HG03135 (cell line): ENCODE data around the gene WDR1.

Source experiments
- ATAC-seq: cut with Tn5 transposase; IDR thresholded peaks from one replicate; pipeline ENCODE4 v1.9.1; 2021; ENCODE audit warnings: mild to moderate bottlenecking, moderate library complexity; ENCODE audit not compliant: unreplicated experiment

Gene WDR1

DNA sequence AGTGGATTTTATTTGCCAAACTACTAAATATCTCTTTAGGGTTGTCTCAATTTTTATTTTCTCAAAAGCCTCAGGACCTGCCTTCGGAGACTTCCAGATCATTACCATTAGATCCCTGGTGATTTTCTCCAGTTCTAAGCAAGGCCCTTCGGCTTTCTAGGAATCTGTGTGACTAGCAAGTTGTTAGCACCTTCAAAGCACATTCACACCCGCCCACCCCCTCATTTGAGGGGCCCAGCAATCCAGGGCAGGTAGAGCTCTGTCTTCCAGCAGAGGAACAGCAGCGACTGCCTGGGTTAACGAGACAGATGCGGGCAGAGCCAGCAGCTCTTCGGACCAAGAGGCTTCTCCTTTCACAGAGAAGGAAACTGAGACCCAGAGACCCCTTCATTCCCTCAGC, 2.0 kb downstream of the WDR1 start:
- ATAC-seq = no peak

DNA sequence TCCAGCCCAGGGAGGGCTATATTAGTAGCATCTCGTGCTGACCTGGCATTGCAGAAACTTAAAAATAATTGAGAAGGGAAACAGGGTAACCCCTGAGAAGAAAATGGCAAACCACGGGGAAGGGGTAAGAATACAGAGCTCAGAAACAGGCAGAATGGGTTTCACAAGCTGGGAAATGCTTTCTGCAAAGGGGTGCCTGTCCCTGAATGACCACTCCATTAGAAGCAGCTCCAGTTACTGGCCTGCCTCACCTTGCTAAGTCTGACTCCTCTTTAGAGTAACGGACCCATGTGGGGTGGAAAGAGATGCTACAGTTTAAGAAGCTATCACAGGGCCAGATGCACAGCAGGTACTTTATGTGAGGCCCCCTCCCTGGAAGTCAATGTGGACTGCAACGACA, 2.5 kb downstream of the WDR1 start:
- no peak for ATAC-seq

GRCh38 chr4:10113362-10114047, 3.1 kb downstream of the WDR1 start:
- ATAC-seq = no peak

- ATAC-seq = no peak
These were observed 3.8 kb downstream of the WDR1 start for GRCh38 chr4:10112658-10113284.

DNA sequence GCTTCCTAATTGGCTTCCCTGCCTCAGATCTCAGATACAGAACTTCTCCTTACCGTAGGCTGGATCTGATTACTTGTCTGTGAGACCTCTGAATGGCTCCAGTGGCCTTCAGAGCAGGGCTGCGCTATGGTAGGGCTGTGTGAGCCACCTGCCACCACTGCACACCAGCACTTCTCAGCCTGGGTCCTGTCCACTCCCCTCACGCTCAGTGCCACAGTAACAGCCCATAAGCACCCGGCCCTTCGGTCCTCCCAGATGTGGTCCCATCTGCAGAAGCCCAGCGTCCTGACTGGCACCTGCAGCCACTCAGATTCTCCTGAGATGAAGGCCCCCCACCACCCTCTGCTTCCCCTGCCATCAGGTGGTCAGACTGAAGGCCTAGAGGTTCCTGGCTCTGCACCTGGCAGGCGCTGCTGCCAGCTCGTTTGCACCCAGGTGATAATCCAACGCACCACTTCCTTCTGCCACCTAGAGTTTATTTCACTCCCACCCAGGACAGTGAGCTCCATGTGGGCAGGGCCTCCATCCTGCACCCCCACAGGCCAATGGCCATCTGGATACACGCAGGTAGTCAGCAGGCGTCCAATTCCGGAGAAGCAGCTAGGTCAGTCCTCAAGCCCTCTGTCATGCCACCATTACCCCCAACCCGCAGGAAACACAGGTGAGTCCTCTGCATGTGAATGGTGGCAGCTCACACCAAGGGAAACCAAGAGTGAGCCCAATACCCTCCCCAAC, 5.4 kb downstream of the WDR1 start:
- no peak for ATAC-seq

DNA sequence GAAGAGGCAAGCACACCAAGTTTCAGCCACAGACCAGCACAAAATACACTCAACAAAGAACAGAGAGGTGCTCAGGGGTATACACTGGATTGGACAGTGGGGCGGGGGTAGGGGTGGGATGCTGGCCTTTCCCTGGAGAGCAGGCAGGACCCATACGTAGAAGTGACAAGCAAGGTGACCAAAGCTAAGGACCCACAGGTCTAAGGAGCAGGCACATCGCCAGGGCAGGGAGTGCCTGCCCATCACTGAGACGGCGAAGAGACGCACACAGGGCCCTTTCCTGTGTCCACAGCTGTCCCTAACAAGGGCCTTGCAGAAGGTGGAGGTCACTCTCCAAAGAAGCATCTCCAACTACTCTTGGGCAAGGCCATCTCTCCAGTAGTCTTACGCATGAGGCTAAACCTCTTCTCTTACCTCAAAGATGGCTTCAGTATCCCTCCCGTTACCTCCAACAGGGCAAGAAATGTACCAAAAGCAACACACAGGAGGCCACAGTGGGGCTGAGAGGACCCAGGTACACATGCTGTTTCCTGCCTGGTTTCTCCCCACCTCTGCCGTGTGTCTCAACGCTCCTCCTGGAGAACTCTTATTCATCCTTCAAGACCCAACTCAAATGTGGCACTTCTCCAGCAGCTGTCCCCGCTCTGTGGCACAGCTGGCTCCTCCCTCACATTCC, 6.5 kb downstream of the WDR1 start:
- ATAC-seq = no peak

- ATAC-seq = no peak
These were observed 7.5 kb downstream of the WDR1 start for GRCh38 chr4:10108818-10109783.

DNA sequence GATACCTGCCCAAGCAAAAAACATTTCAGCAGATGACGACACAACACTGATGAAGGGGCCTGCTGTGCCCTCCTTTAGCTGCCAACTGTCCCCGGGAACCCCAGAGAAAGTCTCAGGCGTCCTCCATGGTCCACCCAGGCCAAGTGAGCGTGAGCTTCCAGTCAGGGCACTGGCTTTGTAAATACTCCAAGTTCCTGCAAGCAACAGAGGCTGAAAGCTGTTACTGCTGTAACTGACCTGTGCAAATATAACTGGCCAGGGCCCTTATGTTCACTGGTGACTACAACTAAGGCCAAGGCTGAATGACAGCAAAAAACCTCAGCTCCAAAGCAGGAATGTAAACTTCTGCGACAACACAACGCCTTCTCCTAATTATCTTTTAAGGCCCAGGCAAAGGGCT, 8.2 kb downstream of the WDR1 start:
- no peak for ATAC-seq

DNA sequence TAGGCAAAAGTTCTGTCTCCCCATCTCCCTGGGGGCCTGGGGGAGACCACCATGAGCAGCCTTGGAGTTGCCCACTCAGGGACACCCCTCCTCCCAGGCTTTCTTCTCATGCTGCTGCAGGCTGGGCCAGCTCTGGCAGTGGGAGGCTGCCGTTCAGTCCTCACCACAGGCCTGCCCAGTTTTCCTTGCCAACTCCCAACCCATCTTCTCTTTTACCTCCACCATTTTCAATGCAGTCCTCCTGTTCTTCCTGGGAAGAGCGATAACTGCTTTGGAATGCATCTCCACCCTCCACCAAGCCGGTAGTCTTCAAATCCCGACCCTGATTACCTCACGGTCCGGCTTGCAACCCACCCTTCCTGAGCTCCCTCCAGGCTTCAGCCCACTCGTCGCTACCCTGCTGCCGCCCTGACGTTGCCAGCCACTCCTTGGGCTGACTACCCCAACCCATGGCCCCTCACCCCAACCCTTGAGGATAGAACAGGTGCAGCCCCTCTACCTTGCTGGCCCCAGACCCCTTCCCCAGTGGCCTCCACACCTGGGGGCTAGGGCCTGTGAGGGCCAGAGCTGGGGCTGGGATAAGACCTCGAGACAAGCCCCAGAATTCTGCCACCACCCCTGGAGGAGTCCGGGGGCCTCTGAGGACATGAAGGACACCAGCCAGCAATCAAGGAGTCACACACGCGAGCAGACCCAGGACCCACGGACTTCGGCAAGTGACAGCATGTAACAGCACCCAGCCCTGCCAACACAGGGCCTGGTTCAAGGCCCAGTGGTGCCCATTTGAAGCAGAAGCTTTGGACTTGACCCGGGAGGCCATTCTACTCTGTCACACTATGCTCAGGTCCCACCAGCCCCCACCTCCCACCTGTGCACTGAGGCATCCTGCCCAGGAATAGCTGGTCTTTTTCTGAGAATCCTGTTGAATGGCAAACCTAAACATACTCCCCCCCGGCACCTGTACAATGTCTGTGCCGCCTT, 9.2 kb downstream of the WDR1 start:
- ATAC-seq = no peak

GRCh38 chr4:10106421-10107039, 10.1 kb downstream of the WDR1 start:
- ATAC-seq = no peak

GRCh38 chr4:10105920-10106319, 10.7 kb downstream of the WDR1 start:
- ATAC-seq = no peak

- no peak for ATAC-seq
These were observed 11.2 kb downstream of the WDR1 start for GRCh38 chr4:10105421-10105820.

DNA sequence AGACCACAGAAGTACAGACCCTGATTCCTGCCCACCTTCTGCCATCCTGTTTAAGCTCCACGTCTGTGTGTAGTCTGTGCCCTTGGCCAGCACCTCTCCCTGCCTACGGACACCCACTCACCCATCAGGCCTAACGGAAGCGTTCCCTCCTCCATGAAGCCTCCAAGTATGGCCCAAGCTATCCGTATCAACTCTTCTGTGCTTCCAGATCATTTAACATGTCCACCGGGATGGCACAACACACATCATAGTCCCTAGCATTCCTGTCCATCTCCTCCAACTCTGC, 11.7 kb downstream of the WDR1 start:
- ATAC-seq = no peak

- no peak for ATAC-seq
These were observed 12.2 kb downstream of the WDR1 start for GRCh38 chr4:10104211-10104990.

GRCh38 chr4:10102474-10103332, 13.9 kb downstream of the WDR1 start:
- no peak for ATAC-seq

DNA sequence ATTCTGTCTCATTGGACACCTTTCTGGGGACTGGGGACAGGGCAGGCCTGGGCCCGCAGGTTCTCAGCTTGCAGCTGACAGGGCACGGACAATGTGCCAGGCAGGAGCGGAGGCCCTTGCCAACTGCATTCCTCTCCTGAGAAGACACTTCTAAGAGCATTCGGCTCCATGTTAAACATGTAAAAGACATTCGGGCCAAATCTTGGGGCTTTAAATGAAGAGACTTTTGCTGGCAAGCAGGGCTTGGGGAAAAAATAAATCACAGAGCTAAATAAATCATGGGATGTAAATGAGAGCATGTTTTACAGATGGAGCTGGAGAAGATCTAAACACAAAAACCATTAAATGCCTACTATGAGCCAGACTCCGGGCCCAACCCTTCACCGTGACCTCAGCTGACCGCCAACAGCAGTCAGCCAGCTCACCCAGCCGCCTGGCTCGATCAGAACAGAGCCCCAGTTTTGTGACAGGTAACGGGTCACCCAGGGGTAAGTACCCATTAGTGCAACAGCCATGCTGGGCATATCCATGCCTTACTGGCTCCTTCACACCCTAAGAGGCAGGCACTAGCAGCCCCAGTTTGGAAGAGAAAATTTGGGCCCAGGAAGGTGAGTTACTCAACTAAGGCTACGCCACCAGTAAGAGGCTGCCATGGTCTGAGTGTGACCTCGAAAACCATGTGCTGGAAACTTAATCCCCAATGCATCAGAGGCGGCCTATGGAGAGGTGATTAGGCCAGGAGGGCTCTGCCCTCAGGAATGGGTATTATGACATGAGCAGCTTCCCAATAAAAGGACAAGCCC, 14.7 kb downstream of the WDR1 start:
- no peak for ATAC-seq
